Large intestine (tissue), 3 donors: Measurements from ENCODE around the gene CELSR1. TPM values are rescaled to one million over a fixed set of nuclear protein-coding genes. Genes with fewer than 3 reads are reported as not detected.

Experiments used
- DNase-seq, 2 donors: peaks; one replicate each; pipeline versions ENCODE4 v3.0.0 to v3.0.0-alpha.2; 2013
- H3K27ac ChIP-seq: one replicate; pipeline ENCODE4 v1.5.1; 2013; ENCODE audit warnings: low read length
- H3K27me3 ChIP-seq: 2 replicates; pipeline ENCODE4 v1.6.1; 2013; ENCODE audit warnings: low read length; ENCODE audit not compliant: control insufficient read depth, insufficient read depth
- H3K36me3 ChIP-seq: 2 replicates; pipeline ENCODE4 v1.6.1; 2013; ENCODE audit warnings: low read length; ENCODE audit not compliant: control insufficient read depth, insufficient read depth
- H3K4me1 ChIP-seq: one replicate; pipeline ENCODE4 v1.6.1; 2013; ENCODE audit warnings: low read length; ENCODE audit not compliant: control insufficient read depth, insufficient read depth
- H3K4me3 ChIP-seq: one replicate; pipeline ENCODE4 v1.5.1; 2013; ENCODE audit warnings: low read length
- H3K9me3 ChIP-seq: one replicate; pipeline ENCODE4 v1.6.1; 2013; ENCODE audit warnings: mild to moderate bottlenecking, low read depth, low read length, moderate library complexity; ENCODE audit not compliant: control insufficient read depth
- WGBS: methylation state at CpG from one replicate; pipeline ENCODE4 v1.1.5; 2013; ENCODE audit warnings: low lambda C conversion rate; ENCODE audit not compliant: insufficient coverage; 5-methylcytosine and 5-hydroxymethylcytosine counted together
- polyA plus RNA-seq: library from polyadenylated mRNA; unstranded; fragments of 120-200 nt; gene quantifications from one replicate; pipeline ENCODE4 v1.2.1, GENCODE V29; 2013

The CELSR1 gene
- polyA plus RNA-seq, 1 donor = 5.9 TPM

DNA sequence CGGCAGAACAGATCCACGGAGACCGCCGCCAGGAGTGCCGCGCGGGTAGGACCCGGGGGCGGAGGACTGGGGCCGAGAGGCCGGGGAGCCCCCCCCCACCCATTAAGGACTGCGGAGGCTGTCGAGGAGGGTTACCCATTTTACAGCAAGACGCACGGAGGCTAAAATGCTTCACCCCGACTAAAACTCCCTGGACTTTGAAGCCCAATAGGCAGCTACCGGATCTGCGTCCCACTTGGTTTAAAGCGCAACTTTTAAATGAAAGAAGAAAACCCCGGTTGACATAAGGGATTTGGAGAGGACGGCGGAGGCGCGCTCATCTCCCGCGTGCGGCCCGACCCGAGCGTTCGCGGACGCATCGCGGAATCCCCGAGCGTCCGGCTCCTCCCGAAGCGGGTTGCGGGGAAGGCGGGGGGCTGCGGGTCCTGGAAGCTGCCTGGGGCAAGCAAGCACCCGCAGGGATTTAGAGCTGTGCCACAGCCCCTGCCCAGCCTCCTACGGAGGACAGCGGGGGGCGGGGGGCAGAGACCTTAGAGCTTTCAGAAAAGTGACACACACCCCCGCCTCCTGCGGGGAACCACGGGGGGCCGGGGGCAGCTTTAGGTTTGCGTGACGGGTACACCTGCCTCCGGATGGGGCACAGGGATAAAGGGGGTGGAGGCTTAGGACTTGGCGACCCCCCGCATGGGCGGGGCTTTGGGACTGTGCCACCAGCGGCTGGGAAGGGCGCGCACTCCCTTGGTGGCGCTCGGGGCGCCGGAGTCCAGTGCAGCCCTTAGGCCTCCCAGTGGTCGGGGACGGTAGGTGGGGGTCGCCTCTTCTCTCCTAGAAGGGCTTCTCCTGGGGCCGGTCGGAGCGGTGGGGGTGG, 760 bp upstream of the CELSR1 start:
- no CpG with 5 or more reads among the region's 70 CpGs for WGBS
- H3K36me3 ChIP-seq = no peaks in the 10 kb centered on the region
- peak overlapping the region; percentile 13 for H3K4me3 ChIP-seq
- peaks cover 28% of the 10 kb centered on the region for H3K9me3 ChIP-seq
- H3K4me1 ChIP-seq = peaks cover 13% of the 10 kb centered on the region
- H3K27me3 ChIP-seq = peaks cover 44% of the 10 kb centered on the region
- DNase-seq = peak in 1 of 2 donors; percentile 48
- H3K27ac ChIP-seq = no peak overlapping the region

DNA sequence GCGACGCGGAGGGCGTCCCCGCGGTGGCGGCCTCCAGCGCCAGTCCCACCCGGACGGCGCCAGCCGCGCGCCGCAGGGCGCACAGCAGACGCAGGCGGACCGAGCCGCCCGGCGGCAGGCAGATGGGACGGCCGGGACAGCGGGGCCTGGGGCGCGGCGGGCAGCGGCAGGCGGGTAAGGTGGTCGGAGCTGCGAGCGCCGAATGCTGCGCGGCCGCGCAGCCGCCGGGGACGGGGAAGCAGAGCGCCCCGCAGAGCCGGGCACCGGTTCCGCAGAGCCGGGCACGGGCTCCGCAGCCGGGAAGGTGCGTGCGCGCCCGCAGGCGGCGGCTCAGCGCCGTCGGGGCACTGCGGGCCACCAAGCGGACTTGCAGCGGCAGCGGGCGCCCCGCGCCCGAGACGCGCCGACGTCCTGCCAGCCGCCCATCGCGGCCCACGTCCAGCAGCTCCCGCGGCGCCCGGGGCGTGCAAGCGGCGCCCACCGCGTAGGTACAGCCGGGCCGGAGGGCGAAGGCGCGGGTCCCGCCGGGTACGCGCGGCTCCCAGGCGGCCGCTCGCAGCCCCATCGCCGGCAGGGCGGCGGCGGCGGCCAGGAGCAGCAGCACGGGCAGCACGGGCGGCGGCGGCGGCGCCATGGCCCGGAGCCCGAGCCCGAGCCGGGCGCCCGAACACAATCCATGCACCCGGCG, 739 bp downstream of the CELSR1 start:
- H3K27me3 ChIP-seq = peaks cover 42% of the 10 kb centered on the region
- no CpG with 5 or more reads among the region's 118 CpGs for WGBS

DNA sequence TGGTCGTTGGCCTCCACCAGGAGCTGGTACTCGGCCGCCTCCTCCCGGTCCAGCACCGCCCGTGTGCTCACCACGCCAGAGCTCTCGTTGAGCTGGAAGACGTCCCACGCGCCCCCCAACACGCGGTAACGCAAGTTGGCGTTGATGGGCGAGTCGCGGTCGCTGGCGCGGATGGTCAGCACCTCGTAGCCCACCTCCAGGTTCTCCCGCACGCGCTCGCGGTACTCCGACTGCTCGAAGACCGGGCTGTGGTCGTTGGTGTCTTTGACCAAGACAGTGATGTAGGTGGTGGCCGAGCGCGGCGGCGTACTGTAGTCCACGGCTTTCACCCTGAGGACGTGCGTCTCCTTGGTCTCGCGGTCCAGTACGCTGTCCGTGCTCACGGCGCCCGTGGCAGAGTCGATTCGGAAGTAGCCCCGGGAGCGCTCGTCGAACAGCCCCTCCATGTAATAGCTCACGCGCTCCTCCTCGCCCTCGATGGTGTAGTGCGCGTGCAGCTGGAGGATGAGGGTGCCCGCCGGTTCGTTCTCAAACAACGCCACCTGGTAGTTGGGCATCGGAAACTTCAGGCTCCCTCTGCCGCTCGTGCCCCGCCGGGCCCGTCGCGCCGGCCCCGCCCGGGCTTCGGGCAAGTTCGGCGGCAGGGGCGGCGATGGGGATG, 1.4 kb downstream of the CELSR1 start:
- H3K36me3 ChIP-seq = no peaks in the 10 kb centered on the region
- no CpG with 5 or more reads among the region's 78 CpGs for WGBS
- no peak overlapping the region for H3K27ac ChIP-seq
- H3K4me3 ChIP-seq = no peak overlapping the region
- H3K27me3 ChIP-seq = peaks cover 37% of the 10 kb centered on the region
- H3K9me3 ChIP-seq = peaks cover 29% of the 10 kb centered on the region
- no peak for DNase-seq
- H3K4me1 ChIP-seq = peaks cover 13% of the 10 kb centered on the region

More for the DNA sequence above, 739 bp downstream of the CELSR1 start:
- Histone ChIP-seq H3K4me3 (no peak overlapping the region), H3K4me1 (peaks cover 13% of the 10 kb centered on the region), H3K9me3 (peaks cover 29% of the 10 kb centered on the region), H3K36me3 (no peaks in the 10 kb centered on the region), H3K27ac (no peak overlapping the region)
- peak in 1 of 2 donors; percentile 44 for DNase-seq

DNA sequence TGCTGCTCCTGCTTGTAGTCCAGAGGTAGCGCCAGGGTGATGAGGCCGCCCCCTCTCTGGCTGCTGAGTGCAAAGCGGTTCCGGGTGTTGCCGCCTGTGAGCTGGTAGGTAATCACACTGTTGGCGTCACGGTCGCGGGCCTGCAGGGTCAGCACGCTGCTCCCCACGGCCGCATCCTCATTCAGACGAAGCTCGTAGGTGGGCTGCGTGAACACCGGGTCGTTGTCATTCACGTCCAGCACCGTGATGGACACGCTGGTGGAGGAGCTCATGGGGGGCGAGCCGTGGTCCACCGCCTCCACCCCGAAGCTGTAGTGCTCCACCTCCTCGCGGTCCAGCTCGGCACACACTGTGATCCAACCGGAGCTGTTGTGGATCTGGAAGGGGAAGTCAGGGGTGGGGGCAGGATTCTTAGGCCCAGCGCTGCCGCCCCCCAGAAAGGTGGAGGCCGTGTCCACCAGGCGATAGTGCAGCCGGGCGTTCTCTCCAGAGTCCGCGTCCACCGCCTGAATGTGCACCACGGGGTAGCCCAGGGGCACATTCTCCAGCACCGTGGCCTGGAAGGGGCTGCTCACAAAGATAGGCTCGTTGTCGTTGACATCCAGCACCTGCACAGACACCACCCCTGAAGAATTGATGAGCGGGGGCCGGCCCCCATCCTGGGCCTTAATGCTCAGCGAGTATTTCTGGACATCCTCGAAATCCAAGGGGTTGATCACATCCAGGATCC, 2.4 kb downstream of the CELSR1 start:
- Histone ChIP-seq H3K4me3 (no peak overlapping the region), H3K27ac (no peak overlapping the region), H3K27me3 (peaks cover 36% of the 10 kb centered on the region), H3K4me1 (peaks cover 13% of the 10 kb centered on the region), H3K9me3 (peaks cover 29% of the 10 kb centered on the region), H3K36me3 (no peaks in the 10 kb centered on the region)
- DNase-seq = no peak
- no CpG with 5 or more reads among the region's 45 CpGs for WGBS

DNA sequence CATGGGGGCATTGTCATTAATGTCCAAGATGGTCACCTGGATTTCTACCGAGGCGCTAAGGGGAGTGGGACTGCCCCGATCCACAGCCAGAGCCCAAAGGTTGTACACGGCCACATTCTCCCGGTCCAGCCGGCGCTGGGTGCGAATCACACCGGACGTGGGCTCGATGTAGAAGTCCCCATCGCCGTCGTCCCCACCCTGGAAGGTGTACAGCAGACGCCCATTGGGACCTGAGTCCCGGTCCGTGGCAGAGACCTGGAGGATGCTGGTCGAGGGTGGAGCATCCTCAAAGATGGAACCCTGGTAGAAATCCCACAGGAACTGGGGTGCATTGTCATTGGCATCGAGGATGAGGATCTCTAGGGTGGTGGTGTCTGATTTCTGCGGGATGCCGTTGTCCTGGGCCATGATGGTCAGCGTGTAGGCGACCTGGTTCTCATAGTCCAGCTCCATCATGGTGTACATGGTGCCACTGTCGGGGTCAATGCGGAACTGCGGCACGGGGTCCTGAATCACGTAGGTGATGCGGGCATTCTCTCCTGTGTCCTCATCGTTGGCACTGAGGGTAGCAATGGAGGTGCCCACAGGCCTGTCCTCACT, 3.1 kb downstream of the CELSR1 start:
- no peak overlapping the region for H3K27ac ChIP-seq
- no peak overlapping the region for H3K4me3 ChIP-seq
- peaks cover 13% of the 10 kb centered on the region for H3K4me1 ChIP-seq
- WGBS = no CpG with 5 or more reads among the region's 30 CpGs
- H3K36me3 ChIP-seq = no peaks in the 10 kb centered on the region
- DNase-seq = no peak
- peaks cover 29% of the 10 kb centered on the region for H3K9me3 ChIP-seq
- H3K27me3 ChIP-seq = peaks cover 31% of the 10 kb centered on the region

DNA sequence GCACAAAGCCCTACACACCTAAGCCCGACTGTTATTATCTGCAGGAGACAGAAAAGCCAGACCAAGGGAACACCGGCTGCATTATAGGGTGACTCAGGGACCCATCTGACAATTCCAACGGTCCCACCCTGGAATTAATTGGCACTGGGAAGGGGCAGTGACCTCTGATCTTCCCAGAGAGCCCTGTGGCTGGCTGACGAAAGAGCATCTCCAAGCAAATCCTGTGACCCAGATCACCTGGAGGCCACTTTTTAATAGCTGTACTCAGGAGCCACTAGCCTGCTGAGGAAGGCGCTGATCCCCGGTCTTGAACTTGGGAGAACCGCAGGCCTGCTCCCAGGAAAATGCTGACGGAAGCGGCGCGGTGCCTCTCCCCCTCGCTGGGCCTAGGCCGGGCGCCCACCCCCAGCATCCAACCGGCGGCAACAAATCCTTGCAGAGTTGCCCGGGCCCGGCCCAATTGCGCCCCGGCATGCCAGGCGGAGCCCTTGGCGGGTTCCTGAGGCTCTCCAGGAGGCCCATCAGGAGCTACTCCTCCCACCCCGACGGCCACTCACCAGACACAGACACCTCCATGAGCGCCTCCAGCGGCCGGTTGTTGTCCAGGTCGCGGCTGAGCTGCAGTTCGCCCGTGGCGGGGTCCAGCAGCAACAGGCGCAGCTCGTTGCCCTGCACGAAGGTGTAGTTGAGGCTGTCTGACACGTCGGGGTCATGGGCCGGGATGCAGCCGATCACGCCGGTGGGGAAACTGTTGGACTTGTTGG, 4.2 kb downstream of the CELSR1 start:
- no peaks in the 10 kb centered on the region for H3K36me3 ChIP-seq
- no peak for DNase-seq
- peaks cover 4% of the 10 kb centered on the region for H3K4me1 ChIP-seq
- no CpG with 5 or more reads among the region's 41 CpGs for WGBS
- peaks cover 21% of the 10 kb centered on the region for H3K27me3 ChIP-seq
- no peak overlapping the region for H3K27ac ChIP-seq
- H3K4me3 ChIP-seq = no peak overlapping the region
- H3K9me3 ChIP-seq = peaks cover 29% of the 10 kb centered on the region

DNA sequence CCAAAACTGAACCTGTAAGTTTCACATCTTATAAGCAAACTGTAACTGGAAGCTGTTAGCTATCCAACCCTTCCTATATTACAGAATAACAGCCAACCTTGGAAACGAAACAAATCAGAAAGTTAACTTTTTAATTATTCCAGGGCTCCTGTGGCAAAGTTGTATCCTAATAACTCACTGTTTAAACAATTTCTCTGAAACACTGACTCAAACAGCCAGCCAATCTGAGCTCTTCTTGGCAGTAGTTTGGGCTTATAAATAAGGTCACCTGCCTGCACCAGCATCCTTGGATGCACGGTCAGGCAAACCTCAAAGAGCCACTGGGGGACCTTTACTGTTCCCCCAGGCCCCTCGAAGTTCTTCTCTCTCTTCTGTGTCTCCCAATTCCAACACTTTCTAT, 5.0 kb downstream of the CELSR1 start:
- H3K4me3 ChIP-seq = no peak overlapping the region
- peaks cover 17% of the 10 kb centered on the region for H3K27me3 ChIP-seq
- WGBS = no CpG with 5 or more reads among the region's 3 CpGs
- no peaks in the 10 kb centered on the region for H3K36me3 ChIP-seq
- H3K27ac ChIP-seq = no peak overlapping the region
- H3K9me3 ChIP-seq = peaks cover 29% of the 10 kb centered on the region
- peaks cover 5% of the 10 kb centered on the region for H3K4me1 ChIP-seq
- no peak for DNase-seq

DNA sequence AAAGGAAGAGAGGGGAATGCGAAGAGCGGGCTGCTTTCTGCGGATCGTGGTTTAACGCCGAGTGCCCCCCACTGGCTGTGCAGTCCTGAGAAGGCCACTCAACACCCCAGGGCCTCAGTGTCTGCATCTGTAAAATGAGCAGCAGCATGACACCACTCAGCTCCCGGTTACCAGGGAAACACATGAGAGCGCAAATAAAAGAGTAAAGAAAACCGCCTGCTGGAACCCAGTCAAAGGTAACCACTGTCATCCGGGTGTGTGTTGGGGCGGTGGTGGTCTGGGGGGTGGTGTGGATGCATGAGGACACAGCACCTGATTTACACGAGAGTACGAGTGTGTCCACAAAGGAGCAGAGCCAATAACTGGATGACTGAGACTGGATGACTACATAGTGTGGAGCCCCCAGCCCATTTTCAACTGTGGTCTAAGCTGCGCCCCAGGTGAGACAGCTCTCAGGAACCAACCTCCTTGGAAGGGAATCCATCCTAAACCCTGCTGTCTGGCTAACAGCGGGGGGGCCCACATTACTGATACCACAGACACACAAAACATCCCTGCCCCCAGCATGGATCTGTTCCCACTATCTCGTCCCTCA, 5.7 kb downstream of the CELSR1 start:
- Histone ChIP-seq H3K4me3 (no peak overlapping the region), H3K4me1 (peaks cover 8% of the 10 kb centered on the region), H3K27me3 (peaks cover 24% of the 10 kb centered on the region), H3K36me3 (no peaks in the 10 kb centered on the region), H3K9me3 (peaks cover 29% of the 10 kb centered on the region), H3K27ac (no peak overlapping the region)
- WGBS = 94% methylated on average over 3 of the region's 16 CpGs
- DNase-seq = no peak

DNA sequence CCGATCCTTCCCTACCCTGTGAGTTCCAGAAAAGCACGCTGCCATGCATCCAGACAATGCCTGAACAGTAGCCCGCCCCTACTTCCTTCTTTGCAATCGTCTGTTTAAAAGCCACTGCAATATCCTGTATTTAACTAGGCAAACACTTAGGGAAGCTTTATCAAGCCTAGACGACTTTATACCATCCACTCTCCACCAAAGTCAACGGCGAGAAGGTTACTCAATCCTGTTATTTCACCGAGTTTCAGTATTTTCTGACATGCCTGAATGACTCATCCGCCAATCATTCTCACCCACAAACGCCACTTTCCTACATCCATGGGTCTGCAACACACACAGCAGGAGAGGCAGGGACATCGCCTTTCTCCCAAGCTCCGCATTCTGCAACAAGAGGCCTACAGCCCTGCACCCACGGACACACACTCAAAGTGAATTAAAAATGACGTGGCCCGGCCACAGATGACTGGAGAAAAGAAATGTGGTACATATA, 9.3 kb downstream of the CELSR1 start:
- no CpG with 5 or more reads among the region's 15 CpGs for WGBS
- H3K27ac ChIP-seq = no peak overlapping the region
- peak; percentile 71 to 88 for DNase-seq
- peaks cover 8% of the 10 kb centered on the region for H3K4me1 ChIP-seq
- no peaks in the 10 kb centered on the region for H3K36me3 ChIP-seq
- peaks cover under 1% of the 10 kb centered on the region for H3K9me3 ChIP-seq
- H3K27me3 ChIP-seq = peaks cover 31% of the 10 kb centered on the region
- no peak overlapping the region for H3K4me3 ChIP-seq
